ENCODE results near the gene BOK. TPM values are rescaled to one million over a fixed set of nuclear protein-coding genes. Genes with fewer than 3 reads are reported as not detected.

The BOK gene
- total and polyA plus RNA-seq, 7 donors = 6.2 to 112 (median 46.6) TPM

DNA sequence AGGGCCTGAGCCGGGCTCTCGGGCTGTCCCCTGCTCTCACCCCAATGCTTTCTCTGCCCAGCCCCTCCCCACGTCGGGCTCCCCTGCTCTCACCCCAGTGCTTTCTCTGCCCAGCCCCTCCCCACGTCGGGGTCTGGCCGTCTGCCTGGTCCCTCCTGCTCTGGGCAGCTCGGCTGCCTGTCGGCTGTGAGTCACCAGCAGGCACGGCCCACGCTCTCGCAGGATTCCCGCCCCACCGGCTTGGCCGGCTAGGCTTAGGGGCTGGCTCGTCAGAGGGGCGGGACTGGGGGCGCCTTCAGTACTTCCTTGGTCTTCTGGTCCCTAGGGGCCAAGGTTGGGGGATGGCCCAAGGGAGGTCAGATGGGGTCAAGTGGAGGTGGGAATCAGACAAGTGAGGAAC, 3.3 kb downstream of the BOK start:
- peak; percentile 91 for DNase-seq
- H3K27me3 ChIP-seq = no peaks in the 10 kb centered on the region
- H3K4me3 ChIP-seq = peak overlapping the region in 2 of 4 donors; percentile 24 to 87
- TF ChIP-seq, protein P1, sequence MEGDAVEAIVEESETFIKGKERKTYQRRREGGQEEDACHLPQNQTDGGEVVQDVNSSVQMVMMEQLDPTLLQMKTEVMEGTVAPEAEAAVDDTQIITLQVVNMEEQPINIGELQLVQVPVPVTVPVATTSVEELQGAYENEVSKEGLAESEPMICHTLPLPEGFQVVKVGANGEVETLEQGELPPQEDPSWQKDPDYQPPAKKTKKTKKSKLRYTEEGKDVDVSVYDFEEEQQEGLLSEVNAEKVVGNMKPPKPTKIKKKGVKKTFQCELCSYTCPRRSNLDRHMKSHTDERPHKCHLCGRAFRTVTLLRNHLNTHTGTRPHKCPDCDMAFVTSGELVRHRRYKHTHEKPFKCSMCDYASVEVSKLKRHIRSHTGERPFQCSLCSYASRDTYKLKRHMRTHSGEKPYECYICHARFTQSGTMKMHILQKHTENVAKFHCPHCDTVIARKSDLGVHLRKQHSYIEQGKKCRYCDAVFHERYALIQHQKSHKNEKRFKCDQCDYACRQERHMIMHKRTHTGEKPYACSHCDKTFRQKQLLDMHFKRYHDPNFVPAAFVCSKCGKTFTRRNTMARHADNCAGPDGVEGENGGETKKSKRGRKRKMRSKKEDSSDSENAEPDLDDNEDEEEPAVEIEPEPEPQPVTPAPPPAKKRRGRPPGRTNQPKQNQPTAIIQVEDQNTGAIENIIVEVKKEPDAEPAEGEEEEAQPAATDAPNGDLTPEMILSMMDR (IDR thresholded peaks at IDR 0.05) = no peak
- TF ChIP-seq POLR2A (IDR thresholded peaks at IDR 0.05) = no peak
- TF ChIP-seq POLR2AphosphoS5 (IDR thresholded peaks at IDR 0.05) = peak; percentile 28 to 68 (median 36)
- no peak for TF ChIP-seq EP300 (IDR thresholded peaks at IDR 0.05)
- intact Hi-C loops (cut with DNase I) = loop anchor here (5.0 kb wide), 2 partner anchors 75 to 205 kb away; partner anchors contain the start of genes ATG4B, FARP2 and THAP4
- peaks cover 0 to 8% (median 0%) of the 10 kb centered on the region in 4 donors for H3K36me3 ChIP-seq
- H3K4me1 ChIP-seq = peaks cover 0 to 74% (median 67%) of the 10 kb centered on the region in 4 donors
- WGBS, 2 donors = 50 to 61% methylated on average over 18 of the region's 18 CpGs
- peak overlapping the region in 3 of 4 donors; percentile 90 to 94 (median 91) for H3K27ac ChIP-seq
- H3K9me3 ChIP-seq = peaks cover 0 to under 1% (median 0%) of the 10 kb centered on the region in 4 donors

DNA sequence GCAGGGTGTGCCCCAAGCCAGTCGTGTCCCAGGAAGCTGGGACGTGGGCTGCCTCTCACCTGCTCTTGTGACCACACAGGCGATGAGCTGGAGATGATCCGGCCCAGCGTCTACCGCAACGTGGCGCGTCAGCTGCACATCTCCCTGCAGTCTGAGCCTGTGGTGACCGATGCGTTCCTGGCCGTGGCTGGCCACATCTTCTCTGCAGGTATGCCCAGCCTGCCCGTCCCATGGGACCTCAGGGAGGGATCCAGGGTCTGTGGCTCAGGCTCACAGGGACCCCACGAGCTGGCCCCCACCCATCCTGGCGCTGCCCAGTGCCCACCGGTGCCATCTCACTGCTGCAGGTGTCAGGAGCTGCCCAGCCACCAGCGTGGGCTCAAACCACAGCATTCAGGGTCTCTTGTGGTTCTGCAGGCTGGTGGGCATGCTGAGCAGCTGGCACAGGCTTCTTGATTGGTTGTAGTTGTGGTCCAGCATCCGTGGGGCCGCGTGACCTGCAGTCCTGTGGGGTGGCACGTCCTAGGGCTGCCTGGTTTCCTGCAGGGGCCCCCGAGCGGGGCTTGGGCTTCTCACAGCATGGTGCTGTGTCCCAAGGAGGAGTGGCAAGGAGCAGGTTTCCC, 3.8 kb downstream of the BOK start:
- Histone ChIP-seq H3K4me1 (peaks cover 0 to 74% (median 67%) of the 10 kb centered on the region in 4 donors), H3K27me3 (no peaks in the 10 kb centered on the region), H3K9me3 (no peaks in the 10 kb centered on the region), H3K4me3 (peak overlapping the region in 1 of 4 donors; percentile 24), H3K27ac (peak overlapping the region in 3 of 4 donors; percentile 90 to 94 (median 91)), H3K36me3 (peaks cover 0 to 8% (median 0%) of the 10 kb centered on the region in 4 donors)
- intact Hi-C loops (cut with DNase I) = loop anchor here (5.0 kb wide), 2 partner anchors 75 to 205 kb away; partner anchors contain the start of genes ATG4B, FARP2 and THAP4
- DNase-seq = no peak
- TF ChIP-seq EP300 (IDR thresholded peaks at IDR 0.05) (no peak), POLR2A (IDR thresholded peaks at IDR 0.05) (no peak), POLR2AphosphoS5 (IDR thresholded peaks at IDR 0.05) (no peak)
- TF ChIP-seq, protein P1 (IDR thresholded peaks at IDR 0.05) = no peak
- 84 to 88% methylated on average over 23 of the region's 23 CpGs for WGBS, 2 donors

DNA sequence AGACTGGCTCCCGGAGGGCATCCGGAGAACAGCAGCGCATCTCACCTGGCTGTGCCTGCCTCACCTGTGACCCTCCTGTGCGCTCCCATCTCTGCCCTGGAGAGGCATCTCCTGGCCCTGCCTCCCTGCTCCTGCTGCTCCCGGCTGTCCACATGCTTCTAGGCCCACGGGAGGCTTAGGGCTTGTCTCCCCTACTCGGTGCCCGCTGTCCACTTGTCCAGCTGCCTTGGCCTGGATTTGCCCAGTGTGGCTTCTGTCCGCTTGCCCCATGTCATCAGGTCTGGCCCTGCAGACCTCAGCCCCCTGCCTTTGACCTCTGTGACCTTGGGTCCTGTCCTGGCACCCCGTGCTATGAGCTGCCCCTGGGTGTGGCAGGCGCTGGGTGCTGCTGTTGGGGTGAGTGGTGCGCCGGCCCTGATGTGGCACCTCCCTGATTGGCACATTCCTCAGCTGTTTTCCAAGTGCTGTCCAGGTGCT, 4.5 kb downstream of the BOK start:
- TF ChIP-seq EP300 (IDR thresholded peaks at IDR 0.05) (no peak), POLR2A (IDR thresholded peaks at IDR 0.05) (no peak)
- TF ChIP-seq, protein P1 (IDR thresholded peaks at IDR 0.05) = no peak
- 84% methylated on average over 13 of the region's 13 CpGs for WGBS, 2 donors
- no peak overlapping the region for H3K4me3 ChIP-seq
- no peaks in the 10 kb centered on the region for H3K27me3 ChIP-seq
- intact Hi-C loops (cut with DNase I) = loop anchor here (5.0 kb wide), 2 partner anchors 74 to 206 kb away; partner anchors contain the start of genes ATG4B, FARP2 and THAP4
- peaks cover 0 to 8% (median 0%) of the 10 kb centered on the region in 4 donors for H3K36me3 ChIP-seq
- peaks cover 0 to 73% (median 67%) of the 10 kb centered on the region in 4 donors for H3K4me1 ChIP-seq
- no peaks in the 10 kb centered on the region for H3K9me3 ChIP-seq
- DNase-seq = no peak
- H3K27ac ChIP-seq = peak overlapping the region in 3 of 4 donors; percentile 90 to 94 (median 91)

DNA sequence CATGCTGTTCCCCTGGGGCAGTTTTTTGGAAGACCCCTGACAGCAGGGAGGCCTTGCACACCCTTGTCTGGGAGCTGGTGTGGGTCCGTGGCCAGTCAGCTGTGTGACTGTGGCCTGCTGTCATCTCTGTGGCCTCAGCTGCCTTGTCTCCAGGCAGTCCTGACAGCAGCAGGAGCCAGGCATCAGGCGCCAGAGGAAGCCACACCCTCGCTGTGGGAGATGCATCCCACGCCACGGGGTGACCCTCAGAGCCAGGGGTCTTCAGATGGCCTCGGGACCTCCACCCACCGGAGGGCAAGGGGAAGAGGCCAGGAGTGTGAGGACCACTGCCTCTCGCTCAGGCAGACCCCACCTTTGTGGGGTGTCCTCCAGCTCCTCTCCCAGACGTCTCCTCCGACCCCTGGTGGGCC, 5.0 kb downstream of the BOK start:
- peaks cover 0 to 71% (median 67%) of the 10 kb centered on the region in 4 donors for H3K4me1 ChIP-seq
- no peaks in the 10 kb centered on the region for H3K9me3 ChIP-seq

More for the DNA sequence above, 5.0 kb downstream of the BOK start:
- no peak for TF ChIP-seq POLR2A (IDR thresholded peaks at IDR 0.05)
- TF ChIP-seq EP300 (IDR thresholded peaks at IDR 0.05) = no peak
- no peak for TF ChIP-seq POLR2AphosphoS5 (IDR thresholded peaks at IDR 0.05)
- TF ChIP-seq, protein P1 (IDR thresholded peaks at IDR 0.05) = no peak
- no peaks in the 10 kb centered on the region for H3K27me3 ChIP-seq
- H3K4me3 ChIP-seq = no peak overlapping the region
- WGBS, 2 donors = 79 to 85% methylated on average over 10 of the region's 10 CpGs
- DNase-seq = peak; percentile 64
- H3K27ac ChIP-seq = peak overlapping the region in 3 of 4 donors; percentile 90 to 94 (median 91)
- peaks cover 0 to 8% (median 0%) of the 10 kb centered on the region in 4 donors for H3K36me3 ChIP-seq
- intact Hi-C loops (cut with DNase I) = loop anchor here (5.0 kb wide), 2 partner anchors 74 to 206 kb away; partner anchors contain the start of genes ATG4B, FARP2 and THAP4

All from sigmoid colon (tissue), 7 donors.